DMS153 treated with DMSO at 0.1 percent for 48 hours (cell line): ENCODE results near the gene SLC25A38.
"Not testable (repeated sequence)": the region's sequence is repeated elsewhere in the genome, so short reads cannot be mapped to it uniquely, and the experiment has no call there.

Experiments
- DNase-seq: peaks from one replicate; lab custom pipeline; 2025; ENCODE audit not compliant: unreplicated experiment; lab: John Stamatoyannopoulos, UW

Gene SLC25A38, protein sequence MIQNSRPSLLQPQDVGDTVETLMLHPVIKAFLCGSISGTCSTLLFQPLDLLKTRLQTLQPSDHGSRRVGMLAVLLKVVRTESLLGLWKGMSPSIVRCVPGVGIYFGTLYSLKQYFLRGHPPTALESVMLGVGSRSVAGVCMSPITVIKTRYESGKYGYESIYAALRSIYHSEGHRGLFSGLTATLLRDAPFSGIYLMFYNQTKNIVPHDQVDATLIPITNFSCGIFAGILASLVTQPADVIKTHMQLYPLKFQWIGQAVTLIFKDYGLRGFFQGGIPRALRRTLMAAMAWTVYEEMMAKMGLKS

DNA sequence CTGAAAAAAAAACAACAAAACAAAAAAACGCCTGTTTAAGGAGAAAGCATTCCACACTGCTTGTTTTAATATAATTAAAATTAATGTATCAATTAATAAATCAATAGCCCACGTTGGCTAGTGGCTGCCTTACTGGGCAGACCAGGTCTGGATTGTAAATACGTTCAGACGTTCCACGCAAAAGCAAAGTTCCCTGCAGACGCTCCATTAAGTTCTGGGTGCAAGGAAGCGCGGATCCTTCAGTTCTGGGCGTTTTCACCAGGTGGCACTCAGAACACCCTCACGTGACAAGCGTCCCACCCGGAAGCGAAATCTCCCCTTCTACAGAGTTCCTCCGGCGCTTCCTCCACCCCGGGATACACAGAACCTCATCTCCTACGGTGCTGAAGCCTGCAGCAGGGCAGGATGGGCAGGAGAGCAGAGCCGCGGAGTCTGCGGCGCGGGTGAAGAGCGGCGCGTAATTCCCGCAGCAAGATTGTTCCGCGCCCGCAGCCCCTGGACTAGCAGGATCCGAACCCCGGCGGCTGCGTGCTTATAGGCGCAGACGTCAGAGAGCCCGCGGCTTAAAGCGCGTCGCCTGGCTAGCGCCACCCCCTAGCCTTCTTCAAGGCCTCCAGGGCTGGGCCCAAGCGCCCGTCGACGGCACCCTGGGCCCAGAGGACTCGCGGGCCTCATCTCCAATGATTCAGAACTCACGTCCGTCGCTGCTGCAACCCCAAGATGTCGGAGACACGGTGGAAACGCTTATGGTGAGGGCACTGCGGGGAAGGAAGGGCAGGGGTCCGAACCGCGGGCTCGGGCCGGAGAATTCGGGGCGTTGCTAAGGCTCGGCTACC lies at the start of gene SLC25A38:
Gene SLC25A38, plus strand, starts transcription at position 326 of the 836 bp plus-strand sequence. Its CDS starts 355 bp downstream, at position 681.
- DNase-seq, result no peak

DNA sequence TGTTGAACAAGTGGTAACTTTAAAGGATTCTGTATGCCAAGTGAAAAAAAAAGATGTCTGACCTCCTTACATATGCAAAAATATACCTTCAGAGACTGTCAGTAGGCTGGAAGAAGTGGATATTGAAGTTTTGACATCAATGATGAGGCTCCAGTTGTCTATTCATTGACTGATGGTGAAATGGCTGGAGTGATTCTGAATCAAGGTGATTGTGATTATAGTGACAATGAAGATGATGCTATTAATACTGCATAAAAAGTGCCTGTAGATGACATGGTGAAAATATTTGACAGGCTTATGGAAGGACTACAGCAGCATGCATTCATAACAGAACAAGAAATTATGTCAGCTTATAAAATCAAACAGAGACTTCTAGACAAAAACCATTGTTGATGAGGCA lies 49.6 kb upstream of the SLC25A38 start:
- DNase-seq, result no peak

DNA sequence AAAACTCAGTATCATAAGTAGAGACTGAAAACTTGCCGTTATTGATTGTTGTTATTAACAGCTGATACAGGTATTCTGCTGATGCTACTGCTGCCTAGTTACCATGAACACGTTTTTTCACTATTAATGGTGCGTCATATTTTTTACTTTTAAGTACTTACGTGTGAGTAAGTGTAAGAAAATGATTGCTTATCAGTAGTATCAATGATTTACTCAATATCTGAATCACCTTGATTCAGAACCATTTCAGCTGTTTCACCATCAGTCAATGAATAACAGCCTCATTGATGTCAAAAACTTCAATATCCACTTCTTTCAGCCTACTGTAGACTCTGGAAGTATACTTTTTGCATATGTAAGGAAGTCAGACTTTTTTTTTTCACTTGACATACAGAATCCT lies 49.0 kb upstream of the SLC25A38 start:
- DNase-seq, result no peak

DNA sequence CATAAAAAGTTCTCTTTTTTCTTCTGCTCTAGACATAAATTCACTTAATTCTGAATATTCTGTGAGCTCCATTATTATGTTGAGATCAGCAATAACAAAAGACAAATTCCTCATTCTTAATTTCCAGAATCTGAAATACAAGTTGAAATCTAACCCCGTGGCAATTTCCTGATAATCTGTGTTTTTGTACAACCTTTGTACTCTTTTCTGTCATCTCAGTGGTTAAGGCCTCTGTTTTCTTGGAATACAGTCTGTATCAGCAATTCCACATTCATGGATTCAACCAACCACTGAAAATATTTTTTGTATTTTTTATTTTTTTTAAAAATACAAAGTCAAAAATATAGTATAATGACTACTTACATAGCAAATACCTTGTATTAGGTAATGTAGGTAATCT lies 45.0 kb upstream of the SLC25A38 start:
- DNase-seq, result no peak

DNA sequence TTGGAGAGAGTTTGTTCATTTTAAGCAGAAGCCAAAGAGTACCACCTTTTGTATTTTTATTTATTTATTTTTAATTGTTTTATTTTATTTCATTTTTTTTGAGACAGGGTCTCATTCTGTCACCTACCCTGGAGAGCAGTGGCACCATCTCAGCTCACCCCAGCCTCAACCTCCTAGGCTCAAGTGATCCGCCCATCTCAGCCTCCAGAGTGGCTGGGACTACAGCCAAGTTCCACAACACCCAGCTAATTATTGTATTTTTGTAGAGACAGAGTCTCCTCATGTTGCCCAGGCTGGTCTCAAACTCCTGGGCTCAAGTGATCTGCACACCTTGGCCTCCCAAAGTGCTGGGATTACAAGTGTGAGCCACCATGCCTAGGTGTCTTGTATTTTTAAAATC lies 44.1 kb upstream of the SLC25A38 start:
- DNase-seq, result no peak

DNA sequence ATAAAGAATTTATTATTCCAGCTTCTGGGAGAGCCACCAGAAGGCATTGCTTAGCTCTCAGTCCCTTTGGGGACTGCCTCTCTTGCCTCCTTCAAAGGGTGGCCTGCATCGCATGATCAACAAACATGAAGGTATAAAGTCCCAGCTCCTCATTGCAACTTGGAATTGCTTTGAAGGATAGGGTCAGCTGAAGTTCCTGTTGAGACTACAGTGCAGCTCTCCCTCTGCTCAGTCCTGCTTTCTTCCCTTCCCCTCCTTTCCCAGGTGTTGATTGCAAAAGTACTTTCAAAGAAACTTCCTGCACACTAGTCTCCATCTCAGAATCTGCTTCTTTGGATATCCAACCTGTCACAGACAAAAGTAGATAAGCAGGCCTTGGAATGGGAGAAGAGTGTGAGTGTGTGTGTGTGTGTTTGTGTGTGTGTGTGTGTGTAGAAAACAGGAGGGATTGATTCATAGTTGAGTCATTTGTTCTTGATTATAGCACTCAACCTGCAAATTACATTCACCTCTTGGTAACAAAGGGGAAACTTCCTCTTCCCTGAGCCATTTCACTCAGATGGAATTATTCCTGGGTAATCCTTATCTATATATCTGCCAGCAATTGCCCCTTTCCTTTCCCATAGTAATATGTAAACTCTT lies 40.0 kb upstream of the SLC25A38 start:
- DNase-seq, result no peak

DNA sequence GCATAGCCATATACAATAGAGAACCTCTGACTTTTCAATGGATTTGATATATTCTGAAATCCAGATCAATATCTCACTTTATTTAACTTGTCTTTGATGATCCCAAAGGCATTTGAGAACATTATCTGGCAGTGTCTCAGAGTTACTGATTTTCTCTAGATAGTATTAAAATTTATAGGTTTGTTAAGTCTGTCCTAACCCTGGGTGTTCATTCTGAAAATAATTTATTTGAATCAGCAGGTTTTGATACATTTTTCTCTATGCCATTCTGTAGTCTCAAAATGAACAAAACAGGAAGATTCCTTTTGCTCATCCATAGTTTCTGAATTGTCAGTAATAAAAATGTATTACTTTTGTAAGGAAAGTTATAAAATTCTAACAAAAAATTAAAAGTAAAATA lies 39.4 kb upstream of the SLC25A38 start:
- DNase-seq, result no peak

DNA sequence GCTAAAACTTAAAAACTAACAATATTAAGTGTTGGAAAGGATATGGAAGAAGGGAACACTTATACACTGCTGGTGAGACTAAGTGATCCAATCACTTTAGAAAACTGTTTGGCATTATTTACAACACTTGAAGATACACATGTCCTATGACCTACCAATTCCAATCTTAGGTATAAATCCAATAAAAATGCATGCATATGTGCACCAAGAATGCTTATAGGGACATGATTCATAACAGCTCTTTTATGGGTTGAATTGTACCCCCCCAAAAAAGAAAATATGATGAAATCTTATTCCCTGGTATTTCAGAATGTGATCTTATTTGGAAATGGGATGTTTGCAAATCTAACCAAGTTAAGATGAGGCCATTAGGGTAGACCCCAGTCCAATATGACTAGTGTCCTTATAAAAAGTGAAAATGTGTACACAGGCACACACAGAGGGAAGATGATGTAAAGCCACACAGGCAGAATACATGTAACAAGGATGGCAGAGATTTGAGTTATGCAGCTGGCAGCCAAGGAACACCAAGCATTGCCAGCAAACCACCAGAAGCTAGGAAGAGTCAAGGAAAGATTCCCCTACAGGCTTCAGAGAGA lies 38.3 kb upstream of the SLC25A38 start:
- no peak for DNase-seq

DNA sequence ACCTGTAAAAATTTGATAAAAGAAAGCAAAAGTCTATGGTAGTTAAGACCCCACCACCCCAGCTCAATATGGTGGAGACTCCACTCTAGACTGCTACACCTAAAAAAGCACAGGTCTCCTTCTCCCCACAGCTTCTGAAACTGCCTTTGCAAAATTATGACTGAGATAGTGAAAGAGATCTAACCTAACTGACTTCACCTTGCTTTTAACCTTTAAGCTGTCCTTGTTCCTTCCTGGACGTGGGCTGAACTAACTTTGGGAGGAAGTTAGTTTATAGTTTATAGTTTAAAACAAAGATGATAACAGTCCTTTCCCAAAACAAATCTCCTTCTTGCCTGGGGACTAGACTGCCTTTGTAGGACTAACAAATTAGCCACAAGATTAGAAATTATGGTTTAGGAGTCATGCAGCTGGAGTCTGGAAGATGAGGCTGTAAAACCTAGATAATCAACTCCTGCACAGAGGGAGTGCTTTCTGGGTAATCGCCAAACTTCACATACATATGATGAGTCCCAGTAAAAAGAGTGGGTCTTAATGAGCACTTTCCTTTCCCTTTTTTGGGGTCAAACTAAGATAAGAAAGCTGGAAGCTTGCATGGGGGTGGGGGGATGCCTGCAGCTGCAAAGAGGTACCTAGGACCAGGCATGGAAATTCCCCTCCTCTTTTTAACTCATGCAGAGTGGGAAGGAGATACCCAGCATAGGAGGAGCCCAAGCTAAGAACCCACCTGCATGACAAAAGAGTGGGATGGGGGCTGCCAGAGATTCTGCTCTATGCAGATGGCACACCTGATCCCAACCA lies 36.2 kb upstream of the SLC25A38 start:
- no peak for DNase-seq

DNA sequence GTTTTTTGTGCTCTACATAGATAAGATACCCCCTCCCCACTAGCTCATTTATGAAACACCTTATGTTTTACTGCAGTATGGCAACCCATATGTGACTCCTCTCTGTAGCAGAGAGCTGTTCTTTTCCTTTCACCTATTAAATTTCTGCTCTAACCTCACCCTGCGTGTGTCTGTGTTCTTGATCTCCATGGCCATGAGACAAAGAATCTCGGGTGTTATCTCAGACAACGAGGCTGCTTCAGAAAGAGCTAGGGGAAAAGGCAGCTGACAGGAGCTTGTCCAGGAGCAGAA lies 35.6 kb upstream of the SLC25A38 start:
- DNase-seq, result no peak

DNA sequence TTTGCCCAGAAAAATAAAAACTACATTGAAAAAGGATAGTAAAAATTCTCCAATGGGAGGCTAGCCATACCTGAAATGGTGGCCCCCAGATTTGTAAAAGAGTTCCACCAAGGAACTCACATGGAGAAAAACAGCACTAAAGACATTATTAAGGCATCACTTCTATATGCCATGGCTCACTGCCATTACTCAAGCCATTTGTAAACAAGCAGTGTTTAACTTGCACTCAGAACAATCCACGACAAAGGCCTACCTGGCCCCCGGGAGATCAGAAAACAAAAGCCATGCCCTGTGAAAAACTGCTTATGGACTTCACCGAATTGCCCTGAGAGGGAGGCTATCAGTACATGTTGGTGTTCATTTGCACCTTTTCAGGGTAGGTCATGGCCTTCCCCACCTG lies 34.1 kb upstream of the SLC25A38 start:
- DNase-seq, result peak; percentile 27

DNA sequence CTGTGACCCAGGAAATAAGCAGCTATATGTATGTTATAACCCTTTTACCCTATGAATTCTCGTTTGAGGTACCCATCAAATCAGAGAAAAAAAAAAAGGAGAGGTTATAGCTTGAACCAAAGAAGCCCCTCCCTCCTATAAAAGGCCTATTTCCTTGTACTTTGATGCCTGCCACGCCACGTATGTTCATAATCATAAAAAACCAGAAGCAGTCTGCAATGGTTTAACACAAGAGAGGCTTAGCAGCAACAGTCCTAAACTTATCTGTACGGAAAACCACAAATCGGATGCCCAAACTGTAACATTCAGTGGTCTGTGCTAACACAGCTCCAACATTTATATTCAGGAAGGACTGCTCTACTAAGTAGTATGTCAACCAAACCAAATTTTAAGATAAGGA lies 32.5 kb upstream of the SLC25A38 start:
- DNase-seq, result no peak

DNA sequence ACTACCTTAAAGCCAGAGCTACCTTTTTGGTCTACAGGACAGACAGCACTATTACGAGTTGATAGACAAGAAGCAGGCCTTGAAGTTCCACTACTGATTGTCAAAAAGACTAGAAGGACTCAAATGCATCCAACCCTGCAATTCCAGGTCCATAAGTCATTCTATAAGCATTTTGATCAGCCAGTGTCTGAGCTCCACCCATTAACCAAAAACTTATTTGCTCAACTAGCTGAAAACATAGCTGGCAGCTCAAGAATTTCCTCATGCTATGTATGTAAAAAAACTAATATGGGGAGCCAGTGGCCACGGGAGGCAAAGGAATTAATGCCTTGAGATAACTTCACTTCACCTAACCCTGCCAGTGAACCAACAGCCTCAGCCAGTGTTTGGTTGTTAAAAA lies 32.0 kb upstream of the SLC25A38 start:
- DNase-seq, result not testable (repeated sequence)

DNA sequence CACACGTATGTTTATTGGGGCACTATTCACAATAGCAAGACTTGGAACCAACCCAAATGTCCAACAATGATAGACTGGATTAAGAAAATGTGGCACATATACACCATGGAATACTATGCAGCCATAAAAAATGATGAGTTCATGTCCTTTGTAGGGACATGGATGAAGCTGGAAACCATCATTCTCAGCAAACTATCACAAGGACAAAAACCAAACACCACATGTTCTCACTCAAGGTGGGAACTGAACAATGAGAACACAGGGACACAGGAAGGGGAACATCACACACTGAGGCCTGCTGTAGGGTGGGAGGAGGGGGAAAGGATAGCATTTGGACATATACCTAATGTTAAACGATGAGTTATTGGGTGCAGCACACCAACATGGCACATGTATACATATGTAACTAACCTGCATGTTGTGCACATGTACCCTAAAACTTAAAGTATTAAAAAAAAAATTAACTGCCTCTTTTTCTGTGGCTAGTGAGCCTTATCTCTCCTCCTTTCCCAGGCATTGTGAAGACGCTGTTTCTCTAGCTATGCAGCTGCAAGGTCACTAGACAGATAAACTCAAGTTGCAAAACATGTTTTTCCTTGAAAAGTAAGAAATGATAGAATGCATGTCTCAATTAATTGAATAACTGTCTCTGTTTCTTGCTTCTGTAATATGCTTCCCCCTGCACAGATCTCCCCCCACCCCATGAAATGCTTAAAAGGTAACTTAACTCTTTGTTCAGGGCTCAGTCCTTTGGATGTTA lies 29.8 kb upstream of the SLC25A38 start:
- not testable (repeated sequence) for DNase-seq

DNA sequence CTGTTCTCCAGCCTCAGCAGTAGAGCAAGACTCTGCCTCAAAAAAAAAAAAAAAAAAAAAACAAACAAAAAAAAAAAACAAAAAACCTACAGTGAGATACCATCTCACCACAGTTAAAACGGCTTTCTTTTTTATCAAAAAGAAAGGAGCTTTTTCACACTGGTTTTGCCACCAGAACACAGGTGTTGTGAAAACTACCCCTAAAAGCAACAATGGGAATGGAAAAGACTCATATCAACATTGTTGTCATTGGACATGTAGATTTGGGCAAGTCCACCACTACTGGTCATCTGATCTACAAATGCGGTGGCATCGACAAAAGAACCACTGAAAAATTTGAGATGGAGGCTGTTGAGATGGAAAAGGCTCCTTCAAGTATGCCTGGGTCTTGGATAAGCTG lies 24.8 kb upstream of the SLC25A38 start:
- no peak for DNase-seq

DNA sequence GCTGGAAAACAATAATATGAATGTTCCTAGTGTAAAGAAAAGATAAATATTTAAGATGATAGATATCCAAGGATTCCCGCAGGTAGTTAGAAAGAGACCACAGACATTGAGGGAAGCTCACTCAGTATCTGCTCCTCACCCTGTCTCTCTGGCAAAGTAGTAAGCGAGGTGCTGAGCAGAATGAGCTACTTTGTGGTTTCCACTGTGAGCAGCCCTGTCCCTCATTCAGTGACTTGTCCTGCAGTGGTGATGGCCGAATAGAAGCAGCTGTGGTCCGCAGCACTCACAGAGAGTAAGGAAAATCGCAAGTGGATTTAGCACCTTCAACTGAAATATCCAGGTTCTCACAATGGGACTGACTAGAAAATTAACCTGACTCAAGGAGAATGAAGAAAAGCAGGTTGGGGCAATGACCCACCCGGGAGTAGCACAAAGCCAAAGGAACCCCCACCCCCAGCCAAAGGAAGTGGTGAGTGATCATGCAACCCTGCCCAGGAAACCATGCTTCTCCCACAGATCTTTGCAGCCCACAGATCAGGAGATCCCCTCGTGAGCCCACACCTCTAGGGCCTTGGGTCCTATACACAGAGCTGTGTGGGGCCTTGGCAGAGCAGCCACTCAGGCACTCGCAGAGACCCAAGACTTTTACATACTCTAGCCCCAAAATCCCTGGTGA lies 21.8 kb upstream of the SLC25A38 start:
- DNase-seq, result no peak

DNA sequence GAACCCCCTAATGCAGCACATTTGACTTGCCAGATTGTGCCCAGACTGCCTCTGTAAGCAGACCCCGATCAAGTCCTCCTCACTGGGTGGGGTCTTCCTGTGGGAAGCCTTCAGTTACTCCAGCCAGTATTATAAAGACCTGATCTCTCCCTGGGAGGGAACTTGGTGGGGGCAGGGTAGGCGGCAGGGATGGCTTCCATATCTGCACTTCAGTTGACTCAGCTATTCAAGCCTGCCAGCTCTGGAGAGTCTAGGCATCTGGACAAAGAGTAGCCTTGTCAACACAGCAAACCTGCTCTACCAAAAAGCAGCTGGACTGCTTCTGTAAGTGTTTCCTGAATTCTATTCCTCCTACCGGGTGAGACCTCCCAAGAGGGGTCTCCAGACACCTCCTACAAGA lies 21.0 kb upstream of the SLC25A38 start:
- no peak for DNase-seq

DNA sequence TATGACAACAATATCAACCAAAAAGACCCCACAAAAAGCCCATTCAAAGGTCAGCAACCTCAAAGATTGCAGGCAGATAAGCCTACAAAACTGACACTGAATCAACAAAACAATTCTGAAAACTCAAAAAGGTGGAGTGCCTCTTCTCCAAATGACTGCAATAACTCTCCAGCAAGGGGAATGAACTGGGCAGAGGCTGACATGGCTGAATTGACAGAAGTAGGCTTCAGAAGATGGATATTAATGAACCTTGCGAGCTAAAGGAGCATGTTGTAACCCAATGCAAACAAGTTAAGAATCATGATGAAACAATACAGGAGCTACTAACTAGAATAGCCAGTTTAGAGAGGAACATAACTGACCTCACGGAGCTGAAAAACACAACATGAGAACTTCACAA lies 20.4 kb upstream of the SLC25A38 start:
- DNase-seq, result no peak

DNA sequence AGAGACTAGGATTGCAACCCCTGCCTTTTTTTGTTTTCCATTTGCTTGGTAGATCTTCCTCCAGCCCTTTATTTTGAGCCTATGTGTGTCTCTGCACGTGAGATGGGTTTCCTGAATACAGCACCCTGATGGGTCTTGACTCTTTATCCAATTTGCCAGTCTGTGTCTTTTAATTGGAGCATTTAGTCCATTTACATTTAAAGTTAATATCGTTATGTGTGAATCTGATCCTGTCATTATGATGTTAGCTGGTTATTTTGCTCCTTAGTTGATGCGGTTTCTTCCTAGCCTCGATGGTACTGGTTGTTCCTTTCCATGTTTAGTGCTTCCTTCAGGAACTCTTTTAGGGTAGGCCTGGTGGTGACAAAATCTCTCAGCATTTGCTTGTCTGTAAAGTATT lies 12.7 kb upstream of the SLC25A38 start:
- not testable (repeated sequence) for DNase-seq

DNA sequence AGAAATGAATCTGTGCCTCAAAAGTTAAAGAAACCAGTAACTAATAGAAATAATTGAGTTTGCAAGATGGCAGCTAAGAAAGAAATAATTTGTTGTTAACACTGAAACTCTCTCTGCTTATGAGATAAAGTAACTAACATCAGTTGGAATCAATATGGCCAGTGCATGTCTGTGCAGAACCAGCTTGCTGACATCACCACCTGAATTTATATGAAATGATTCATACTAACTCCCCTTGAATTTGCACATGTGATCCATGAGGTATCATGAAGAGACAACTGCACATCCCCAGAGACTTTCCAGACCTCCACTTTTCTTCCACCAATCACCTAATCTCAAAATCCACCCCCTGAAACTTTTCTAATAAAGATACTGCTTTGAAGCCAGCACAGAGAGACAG lies 10.3 kb upstream of the SLC25A38 start:
- no peak for DNase-seq
